Measurements from ENCODE around the gene PDILT.
A peak's percentile ranks its signal among the peaks of the same experiment; 100 is the strongest.

PDILT gene

GRCh38 chr16:20359997-20360396 is 44.5 kb downstream of the PDILT start:
- no peak overlapping the region for H3K27ac ChIP-seq
- no peak for TF ChIP-seq ZFX (IDR thresholded peaks at IDR 0.05)
- peak; percentile 50 for TF ChIP-seq CTCF (conservative IDR thresholded peaks at IDR 0.05)

GRCh38 chr16:20355114-20355782 is 49.3 kb downstream of the PDILT start:
- no peak overlapping the region for H3K27ac ChIP-seq
- TF ChIP-seq ZFX (IDR thresholded peaks at IDR 0.05) (no peak), CTCF (conservative IDR thresholded peaks at IDR 0.05) (no peak)

- no peak overlapping the region for H3K27ac ChIP-seq
- TF ChIP-seq ZFX (IDR thresholded peaks at IDR 0.05) (no peak), CTCF (conservative IDR thresholded peaks at IDR 0.05) (no peak)
Observed at GRCh38 chr16:20353379-20353778, 51.2 kb downstream of the PDILT start.

GRCh38 chr16:20352615-20353014 is 51.9 kb downstream of the PDILT start, which contains the start of gene UMOD:
Gene UMOD (minus strand): TSS chr16:20352715. CDS start chr16:20350737, 1,978 bp downstream.
- no peak within 1 kb of the TSS for H3K27ac ChIP-seq
- TF ChIP-seq CTCF (conservative IDR thresholded peaks at IDR 0.05) (no peak), ZFX (IDR thresholded peaks at IDR 0.05) (no peak)

- H3K27ac ChIP-seq: no peak overlapping the region
- TF ChIP-seq CTCF (conservative IDR thresholded peaks at IDR 0.05) (peak; percentile 19), ZFX (IDR thresholded peaks at IDR 0.05) (no peak)
Observed at GRCh38 chr16:20349615-20350014, 54.9 kb downstream of the PDILT start.

GRCh38 chr16:20348365-20349185 is 56.0 kb downstream of the PDILT start:
- no peak overlapping the region for H3K27ac ChIP-seq
- TF ChIP-seq ZFX (IDR thresholded peaks at IDR 0.05): peak; percentile 22; the same call in 1 of the 2 replicates
- TF ChIP-seq CTCF (conservative IDR thresholded peaks at IDR 0.05): peak; percentile 79
